Stimulated activated naive CD8-positive, alpha-beta T cell treated with anti-CD3 and anti-CD28 coated beads, Interleukin-15, Interleukin-2, amounts not matched to agents 100 ng/mL and 50 ng/mL, for 24 hours (primary cell): ENCODE data around the gene CGNL1.

Experiments
- H3K27ac Mint-ChIP-seq: one replicate; pipeline ENCODE4 v1.8.0; 2021; ENCODE audit warnings: mild to moderate bottlenecking, mixed read lengths
- H3K27me3 Mint-ChIP-seq: one replicate; pipeline ENCODE4 v1.8.0; 2021; ENCODE audit warnings: mixed read lengths
- H3K36me3 Mint-ChIP-seq: one replicate; pipeline ENCODE4 v1.8.0; 2021; ENCODE audit warnings: low read depth, mixed read lengths
- H3K4me1 Mint-ChIP-seq: one replicate; pipeline ENCODE4 v1.8.0; 2021; ENCODE audit warnings: low read depth, mixed read lengths
- H3K4me3 Mint-ChIP-seq: one replicate; pipeline ENCODE4 v1.8.0; 2021; ENCODE audit warnings: mild to moderate bottlenecking, mixed read lengths
- H3K9me3 Mint-ChIP-seq: one replicate; pipeline ENCODE4 v1.8.0; 2021; ENCODE audit warnings: mixed read lengths

CGNL1 gene

GRCh38 chr15:57561041-57561711, 184.9 kb downstream of the CGNL1 start:
- peaks cover 49% of the 10 kb centered on the region for H3K4me1 Mint-ChIP-seq
- H3K9me3 Mint-ChIP-seq = peaks cover 4% of the 10 kb centered on the region
- H3K27ac Mint-ChIP-seq = peak overlapping the region; percentile 98
- H3K36me3 Mint-ChIP-seq = peaks cover 4% of the 10 kb centered on the region
- peaks cover 17% of the 10 kb centered on the region for H3K27me3 Mint-ChIP-seq
- peak overlapping the region; percentile 60 for H3K4me3 Mint-ChIP-seq

DNA sequence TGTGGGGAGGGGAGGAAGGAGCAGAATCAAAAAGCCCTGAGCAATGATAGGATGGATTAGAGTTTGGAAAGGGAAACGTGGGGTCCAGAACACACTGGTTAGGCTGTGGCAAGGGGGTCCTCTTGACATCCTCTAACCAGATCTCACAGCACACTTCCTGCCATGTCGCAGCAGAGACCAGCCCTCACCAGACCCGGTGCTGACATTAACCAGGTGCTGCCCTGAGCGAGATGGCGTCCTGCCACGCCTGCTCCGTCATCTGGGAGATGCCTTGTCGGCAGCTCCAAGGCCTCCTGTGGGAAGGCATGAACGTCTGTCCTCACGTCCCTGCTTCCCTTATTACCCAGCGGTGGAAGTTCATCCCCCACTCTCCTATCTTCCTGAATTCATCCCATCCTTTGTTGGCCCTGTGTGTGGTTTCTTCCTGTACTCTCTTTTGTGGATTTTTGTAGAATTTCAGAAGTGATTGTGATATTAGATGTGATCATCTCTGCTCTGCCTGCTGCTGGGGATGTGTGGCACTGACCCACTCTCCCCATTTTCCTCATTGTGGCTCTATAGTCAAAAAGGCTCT, 186.0 kb downstream of the CGNL1 start:
- peaks cover 49% of the 10 kb centered on the region for H3K4me1 Mint-ChIP-seq
- peaks cover 4% of the 10 kb centered on the region for H3K9me3 Mint-ChIP-seq
- no peak overlapping the region for H3K4me3 Mint-ChIP-seq
- H3K27ac Mint-ChIP-seq = peak overlapping the region; percentile 98
- H3K36me3 Mint-ChIP-seq = peaks cover 4% of the 10 kb centered on the region
- peaks cover 22% of the 10 kb centered on the region for H3K27me3 Mint-ChIP-seq

- H3K4me1 Mint-ChIP-seq = peaks cover 53% of the 10 kb centered on the region
- H3K27me3 Mint-ChIP-seq = peaks cover 22% of the 10 kb centered on the region
- no peak overlapping the region for H3K4me3 Mint-ChIP-seq
- no peak overlapping the region for H3K27ac Mint-ChIP-seq
- peaks cover 4% of the 10 kb centered on the region for H3K36me3 Mint-ChIP-seq
- peaks cover 4% of the 10 kb centered on the region for H3K9me3 Mint-ChIP-seq
These were observed 187.1 kb downstream of the CGNL1 start for GRCh38 chr15:57563416-57563815.

DNA sequence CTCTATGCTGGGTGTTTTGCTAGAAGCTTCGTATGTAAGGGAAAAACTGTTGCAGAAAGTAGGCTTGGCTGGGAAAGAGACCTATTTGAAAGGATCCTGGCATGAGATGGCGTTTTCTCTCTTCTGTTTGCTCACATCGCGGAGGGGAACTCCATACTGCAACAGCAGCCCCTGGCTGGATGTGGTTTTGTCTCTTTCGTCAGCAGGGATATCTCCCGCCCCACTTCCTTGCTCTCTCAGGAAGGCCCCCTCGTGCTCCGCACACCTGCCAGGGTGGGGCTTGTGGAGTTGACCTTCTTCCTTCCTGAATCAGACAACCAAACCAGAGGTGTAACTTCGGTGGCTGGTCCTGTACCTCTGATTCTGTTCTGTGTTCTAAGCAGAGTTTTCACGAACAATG, 189.0 kb downstream of the CGNL1 start:
- Mint-ChIP-seq H3K27me3 (peaks cover 19% of the 10 kb centered on the region), H3K27ac (peak overlapping the region; percentile 56), H3K36me3 (peaks cover 4% of the 10 kb centered on the region), H3K4me3 (peak overlapping the region; percentile 47), H3K9me3 (peaks cover 4% of the 10 kb centered on the region), H3K4me1 (peaks cover 48% of the 10 kb centered on the region)

DNA sequence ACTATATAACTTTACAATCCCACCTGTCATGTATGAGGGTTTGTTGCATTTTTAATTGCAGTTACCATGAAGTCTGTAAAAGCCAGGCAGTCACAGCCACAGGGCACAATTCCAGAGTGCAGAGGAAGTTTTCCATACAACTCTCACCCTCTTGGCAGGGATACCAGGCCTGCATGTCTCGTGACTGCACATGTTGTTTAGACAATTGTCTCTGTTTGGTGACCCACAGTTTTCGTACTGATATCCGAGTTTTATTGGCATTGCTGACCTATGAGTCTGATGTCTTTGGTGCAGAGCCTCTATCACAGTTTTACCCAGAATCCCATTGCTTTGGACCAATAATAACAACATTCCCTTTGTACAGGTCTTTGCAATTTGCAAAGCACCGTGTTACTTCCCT, 190.5 kb downstream of the CGNL1 start:
- no peaks in the 10 kb centered on the region for H3K36me3 Mint-ChIP-seq

GRCh38 chr15:57567891-57568290, 191.6 kb downstream of the CGNL1 start:
- H3K9me3 Mint-ChIP-seq = no peaks in the 10 kb centered on the region
- H3K36me3 Mint-ChIP-seq = no peaks in the 10 kb centered on the region
- peaks cover 23% of the 10 kb centered on the region for H3K4me1 Mint-ChIP-seq
- peaks cover 19% of the 10 kb centered on the region for H3K27me3 Mint-ChIP-seq
- H3K4me3 Mint-ChIP-seq = no peak overlapping the region
- H3K27ac Mint-ChIP-seq = no peak overlapping the region

More for the DNA sequence above, 190.5 kb downstream of the CGNL1 start:
- Mint-ChIP-seq H3K27me3 (peaks cover 19% of the 10 kb centered on the region), H3K4me3 (no peak overlapping the region), H3K27ac (no peak overlapping the region), H3K4me1 (peaks cover 33% of the 10 kb centered on the region), H3K9me3 (no peaks in the 10 kb centered on the region)

DNA sequence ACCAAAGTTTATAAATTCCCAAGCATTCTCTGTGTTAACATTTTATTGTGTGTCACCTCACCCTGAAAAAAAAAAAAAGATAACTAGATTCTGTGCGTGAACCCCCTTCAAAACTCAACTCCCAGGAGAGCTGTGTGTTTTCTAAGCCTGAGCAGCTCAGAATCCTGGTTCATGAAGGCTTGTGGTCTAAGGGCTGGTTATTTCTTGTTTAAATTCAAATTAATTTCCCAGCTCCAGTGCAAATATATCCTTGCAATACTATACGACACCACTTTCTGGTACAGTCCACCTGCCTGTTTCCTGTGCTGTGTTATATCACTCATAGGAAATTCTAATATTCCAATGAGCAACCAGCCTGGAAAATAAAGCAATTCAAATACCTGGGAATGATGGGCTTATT, 192.0 kb downstream of the CGNL1 start:
- Mint-ChIP-seq H3K27me3 (peaks cover 19% of the 10 kb centered on the region), H3K36me3 (no peaks in the 10 kb centered on the region), H3K4me3 (no peak overlapping the region), H3K27ac (no peak overlapping the region), H3K9me3 (no peaks in the 10 kb centered on the region), H3K4me1 (peaks cover 19% of the 10 kb centered on the region)

GRCh38 chr15:57570340-57570739, 194.0 kb downstream of the CGNL1 start:
- Mint-ChIP-seq H3K4me3 (no peak overlapping the region), H3K27me3 (peaks cover 12% of the 10 kb centered on the region), H3K36me3 (no peaks in the 10 kb centered on the region), H3K27ac (no peak overlapping the region), H3K9me3 (no peaks in the 10 kb centered on the region), H3K4me1 (peaks cover 9% of the 10 kb centered on the region)

DNA sequence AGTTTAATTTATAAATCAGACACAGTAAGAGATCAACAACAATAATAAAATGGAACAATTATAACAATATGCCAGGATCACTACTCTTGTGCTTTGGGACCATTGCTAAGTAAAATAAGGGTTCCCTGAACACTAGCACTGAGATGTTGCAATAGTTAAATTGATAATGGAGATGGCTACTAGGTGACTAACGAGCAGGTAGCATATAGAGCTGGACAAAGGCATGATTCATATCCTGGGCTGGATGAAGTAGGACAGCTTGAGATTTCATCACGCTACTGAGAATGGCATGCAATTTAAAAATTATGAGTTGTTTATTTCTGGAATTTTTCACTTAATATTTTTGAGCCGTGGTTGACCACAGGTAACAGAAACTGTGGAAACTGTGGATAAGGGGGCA, 194.7 kb downstream of the CGNL1 start:
- H3K27ac Mint-ChIP-seq = no peak overlapping the region
- no peaks in the 10 kb centered on the region for H3K9me3 Mint-ChIP-seq
- H3K4me3 Mint-ChIP-seq = no peak overlapping the region
- peaks cover 4% of the 10 kb centered on the region for H3K4me1 Mint-ChIP-seq
- H3K27me3 Mint-ChIP-seq = peaks cover 11% of the 10 kb centered on the region
- H3K36me3 Mint-ChIP-seq = no peaks in the 10 kb centered on the region

DNA sequence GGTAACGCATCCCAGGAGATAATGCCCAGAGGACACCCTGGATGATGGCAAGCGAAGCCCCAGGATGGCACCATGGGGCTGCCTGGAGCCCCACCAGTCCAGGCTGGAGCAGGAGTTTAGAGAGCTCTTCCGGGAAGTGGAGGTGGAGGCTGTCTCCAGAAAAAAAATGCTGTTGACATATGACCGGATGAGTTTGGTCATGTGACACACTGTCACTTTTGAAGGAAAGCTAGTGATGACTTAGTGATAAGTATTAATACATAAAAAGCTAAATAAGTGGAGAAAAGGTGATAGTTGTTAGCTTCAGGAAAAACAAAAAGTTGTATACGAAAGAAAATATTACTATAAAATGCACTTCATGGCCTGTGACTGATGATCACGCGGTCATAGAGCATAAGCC, 195.4 kb downstream of the CGNL1 start:
- Mint-ChIP-seq H3K9me3 (no peaks in the 10 kb centered on the region), H3K4me1 (peaks cover 4% of the 10 kb centered on the region), H3K36me3 (no peaks in the 10 kb centered on the region), H3K27me3 (peaks cover 5% of the 10 kb centered on the region), H3K27ac (no peak overlapping the region), H3K4me3 (no peak overlapping the region)

GRCh38 chr15:57572468-57572867, 196.2 kb downstream of the CGNL1 start:
- H3K9me3 Mint-ChIP-seq = no peaks in the 10 kb centered on the region
- no peaks in the 10 kb centered on the region for H3K36me3 Mint-ChIP-seq
- peaks cover 4% of the 10 kb centered on the region for H3K4me1 Mint-ChIP-seq
- H3K4me3 Mint-ChIP-seq = no peak overlapping the region
- no peak overlapping the region for H3K27ac Mint-ChIP-seq
- H3K27me3 Mint-ChIP-seq = peaks cover 5% of the 10 kb centered on the region

DNA sequence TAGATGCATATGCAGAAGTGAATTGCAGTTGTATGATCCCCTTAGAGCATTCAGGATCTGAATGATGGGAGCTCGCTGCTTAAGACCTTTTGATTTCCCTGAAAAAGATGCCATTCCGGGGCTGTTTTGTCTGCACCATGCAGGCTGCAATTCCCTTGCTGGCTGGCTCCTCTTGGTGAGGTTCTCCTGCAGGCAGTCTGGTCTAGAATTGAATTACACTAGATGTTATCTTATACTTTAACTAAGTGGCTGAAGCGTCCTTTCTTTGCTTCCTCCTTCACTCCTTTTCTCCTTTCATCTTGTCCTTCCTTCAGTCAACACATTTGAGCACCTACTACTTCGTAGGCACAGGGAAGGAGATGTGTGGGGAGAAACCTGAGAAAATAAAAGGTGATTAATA, 196.8 kb downstream of the CGNL1 start:
- Mint-ChIP-seq H3K27me3 (peaks cover 11% of the 10 kb centered on the region), H3K4me1 (peaks cover 2% of the 10 kb centered on the region), H3K36me3 (no peaks in the 10 kb centered on the region), H3K27ac (no peak overlapping the region), H3K4me3 (no peak overlapping the region), H3K9me3 (no peaks in the 10 kb centered on the region)

DNA sequence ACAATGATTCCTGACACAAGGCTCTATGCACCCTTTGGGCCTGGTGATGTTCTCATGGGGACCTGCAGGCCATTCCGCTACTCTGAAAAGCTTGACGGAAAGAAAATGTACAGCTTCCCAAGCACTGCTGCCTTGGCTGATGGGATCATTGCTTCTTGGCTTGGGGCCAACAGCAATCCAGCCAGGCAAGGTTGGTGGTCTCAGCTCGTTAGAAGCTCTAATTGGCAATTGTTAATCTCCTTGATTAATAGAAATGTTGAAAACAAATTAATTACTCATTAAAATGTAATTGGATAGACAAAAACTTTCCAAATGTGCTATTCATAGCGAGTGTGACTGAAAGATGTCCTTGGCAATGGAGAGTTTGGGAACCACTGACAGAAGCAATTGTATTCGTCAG, 199.1 kb downstream of the CGNL1 start:
- H3K4me3 Mint-ChIP-seq = no peak overlapping the region
- H3K36me3 Mint-ChIP-seq = no peaks in the 10 kb centered on the region
- no peaks in the 10 kb centered on the region for H3K4me1 Mint-ChIP-seq
- peaks cover 25% of the 10 kb centered on the region for H3K27me3 Mint-ChIP-seq
- no peak overlapping the region for H3K27ac Mint-ChIP-seq
- H3K9me3 Mint-ChIP-seq = no peaks in the 10 kb centered on the region

DNA sequence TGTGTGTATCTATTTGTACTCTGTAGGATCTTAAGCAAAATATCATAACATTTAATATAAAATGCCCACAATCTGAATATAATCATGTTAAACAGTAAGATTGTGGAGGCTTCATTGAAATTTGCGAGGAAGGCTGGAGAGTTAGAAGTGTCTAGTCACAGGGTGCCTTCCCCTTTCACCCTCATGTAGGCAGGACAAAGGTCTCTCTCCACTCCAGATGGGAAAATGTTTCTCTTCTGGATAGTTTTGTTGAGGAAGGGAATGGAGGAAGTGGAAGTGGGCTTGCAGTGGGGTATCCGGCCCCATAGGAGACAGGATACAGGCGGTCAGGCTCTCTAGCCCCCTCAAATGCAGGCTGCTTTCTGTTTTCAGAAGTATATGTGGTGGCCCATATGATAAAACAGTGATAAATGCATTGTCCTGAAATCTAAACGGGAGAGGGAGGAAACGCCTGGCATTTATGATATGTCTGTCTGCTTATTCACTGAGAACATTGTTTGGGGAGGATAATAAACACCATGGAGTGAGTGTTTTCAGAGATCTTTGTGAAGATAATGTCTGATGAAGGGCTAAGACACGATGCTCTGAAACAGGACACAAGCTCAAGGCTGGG, 202.1 kb downstream of the CGNL1 start:
- Mint-ChIP-seq H3K27me3 (peaks cover 40% of the 10 kb centered on the region), H3K4me3 (no peak overlapping the region), H3K36me3 (peaks cover 7% of the 10 kb centered on the region), H3K27ac (no peak overlapping the region), H3K4me1 (no peaks in the 10 kb centered on the region), H3K9me3 (peaks cover 8% of the 10 kb centered on the region)

GRCh38 chr15:57580428-57580827, 204.1 kb downstream of the CGNL1 start:
- Mint-ChIP-seq H3K4me1 (no peaks in the 10 kb centered on the region), H3K27me3 (peaks cover 40% of the 10 kb centered on the region), H3K9me3 (peaks cover 10% of the 10 kb centered on the region), H3K4me3 (no peak overlapping the region), H3K36me3 (peaks cover 8% of the 10 kb centered on the region), H3K27ac (no peak overlapping the region)
